HFFc6 (cell line): ENCODE data around the gene ADORA2A. TPM values are rescaled to one million over a fixed set of nuclear protein-coding genes. Genes with fewer than 3 reads are reported as not detected.

Source experiments
- DNase-seq: peaks from one replicate; pipeline ENCODE4 v3.0.0-alpha.2; 2018
- H3K27ac Mint-ChIP-seq: 2 replicates; pipeline ENCODE4 v1.8.0; 2020; ENCODE audit warnings: mild to moderate bottlenecking, mixed read lengths
- H3K27me3 Mint-ChIP-seq: 2 replicates; pipeline ENCODE4 v1.8.0; 2021; ENCODE audit warnings: mild to moderate bottlenecking, moderate library complexity, mixed read lengths; ENCODE audit not compliant: insufficient read depth
- H3K36me3 Mint-ChIP-seq: 2 replicates; pipeline ENCODE4 v1.8.0; 2021; ENCODE audit warnings: low read depth, mixed read lengths
- H3K4me1 Mint-ChIP-seq: 2 replicates; pipeline ENCODE4 v1.8.0; 2020; ENCODE audit warnings: low read depth, mixed read lengths
- H3K4me3 Mint-ChIP-seq: 2 replicates; pipeline ENCODE4 v1.8.0; 2020; ENCODE audit warnings: mild to moderate bottlenecking, moderate library complexity, mixed read lengths
- H3K9me3 Mint-ChIP-seq: 2 replicates; pipeline ENCODE4 v1.8.0; 2020; ENCODE audit warnings: mild to moderate bottlenecking, mixed read lengths
- total RNA-seq, 6 experiments: library from RNA; stranded (reverse); fragmentation: NEBNext Ultra II Directional; extraction: Animal tissue kit (Norgen Biotek cat#: 25700); gene quantifications; 2 replicates in 1 of 6; 3 replicates in 5 of 6; pipeline ENCODE4 v1.2.3, GENCODE V29; 2021
- TF ChIP-seq, protein P1 (sequence below): fragments of 200-600 bp; sonication (generic); IDR thresholded peaks from 2 replicates; pipeline ENCODE4 v1.5.0; 2021; ENCODE audit warnings: antibody characterized with exemption, mild to moderate bottlenecking

Gene ADORA2A
- total RNA-seq, 6 experiments from 2014 or later, result 1.1 to 2.9 (median 1.4) TPM

DNA sequence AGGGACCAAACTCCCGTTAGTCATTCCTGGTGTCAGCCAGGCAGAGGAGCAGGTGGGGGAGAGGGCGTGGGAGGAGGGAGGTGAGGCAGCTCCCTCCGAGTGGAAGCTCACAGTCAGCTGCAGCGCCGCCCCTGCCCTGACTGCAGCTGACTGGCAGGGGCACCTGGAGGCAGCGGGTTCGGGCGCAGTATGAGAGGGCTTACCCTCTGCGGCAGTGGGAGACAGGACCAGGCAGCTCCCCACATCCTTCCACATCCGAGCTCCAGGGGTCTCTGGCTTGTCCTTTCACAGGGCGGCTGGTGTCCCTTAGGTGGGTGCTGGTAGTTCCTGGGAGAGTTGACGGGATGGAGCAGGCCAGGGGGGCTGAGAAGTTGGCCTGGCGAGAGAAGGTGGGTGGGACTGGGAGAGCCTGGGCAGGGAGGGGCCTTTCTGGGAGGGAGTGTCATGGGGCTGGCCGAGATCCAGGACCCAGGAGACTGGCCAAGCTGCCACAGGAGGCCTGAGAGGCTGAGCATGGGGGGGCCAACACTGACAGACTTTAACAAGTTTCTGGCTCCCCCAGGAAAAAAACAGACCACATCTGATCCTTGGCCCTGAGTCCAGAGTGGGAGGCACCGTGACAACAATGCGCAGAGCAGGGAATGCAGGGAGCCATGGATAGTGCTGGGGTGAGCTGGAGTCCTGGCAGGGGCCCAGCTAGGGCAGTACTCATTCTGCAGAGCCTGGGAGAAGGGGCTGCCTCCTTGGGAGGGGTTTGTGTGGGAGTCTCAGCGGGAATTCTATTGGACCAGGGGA, 4.9 kb downstream of the ADORA2A start:
- Mint-ChIP-seq H3K27me3 (no peaks in the 10 kb centered on the region; the same call in none of the 2 replicates), H3K4me1 (peaks cover 61% of the 10 kb centered on the region), H3K4me3 (no peak overlapping the region), H3K27ac (no peak overlapping the region), H3K36me3 (no peaks in the 10 kb centered on the region), H3K9me3 (no peaks in the 10 kb centered on the region)
- no peak for DNase-seq
- TF ChIP-seq, protein P1, sequence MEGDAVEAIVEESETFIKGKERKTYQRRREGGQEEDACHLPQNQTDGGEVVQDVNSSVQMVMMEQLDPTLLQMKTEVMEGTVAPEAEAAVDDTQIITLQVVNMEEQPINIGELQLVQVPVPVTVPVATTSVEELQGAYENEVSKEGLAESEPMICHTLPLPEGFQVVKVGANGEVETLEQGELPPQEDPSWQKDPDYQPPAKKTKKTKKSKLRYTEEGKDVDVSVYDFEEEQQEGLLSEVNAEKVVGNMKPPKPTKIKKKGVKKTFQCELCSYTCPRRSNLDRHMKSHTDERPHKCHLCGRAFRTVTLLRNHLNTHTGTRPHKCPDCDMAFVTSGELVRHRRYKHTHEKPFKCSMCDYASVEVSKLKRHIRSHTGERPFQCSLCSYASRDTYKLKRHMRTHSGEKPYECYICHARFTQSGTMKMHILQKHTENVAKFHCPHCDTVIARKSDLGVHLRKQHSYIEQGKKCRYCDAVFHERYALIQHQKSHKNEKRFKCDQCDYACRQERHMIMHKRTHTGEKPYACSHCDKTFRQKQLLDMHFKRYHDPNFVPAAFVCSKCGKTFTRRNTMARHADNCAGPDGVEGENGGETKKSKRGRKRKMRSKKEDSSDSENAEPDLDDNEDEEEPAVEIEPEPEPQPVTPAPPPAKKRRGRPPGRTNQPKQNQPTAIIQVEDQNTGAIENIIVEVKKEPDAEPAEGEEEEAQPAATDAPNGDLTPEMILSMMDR, result no peak

DNA sequence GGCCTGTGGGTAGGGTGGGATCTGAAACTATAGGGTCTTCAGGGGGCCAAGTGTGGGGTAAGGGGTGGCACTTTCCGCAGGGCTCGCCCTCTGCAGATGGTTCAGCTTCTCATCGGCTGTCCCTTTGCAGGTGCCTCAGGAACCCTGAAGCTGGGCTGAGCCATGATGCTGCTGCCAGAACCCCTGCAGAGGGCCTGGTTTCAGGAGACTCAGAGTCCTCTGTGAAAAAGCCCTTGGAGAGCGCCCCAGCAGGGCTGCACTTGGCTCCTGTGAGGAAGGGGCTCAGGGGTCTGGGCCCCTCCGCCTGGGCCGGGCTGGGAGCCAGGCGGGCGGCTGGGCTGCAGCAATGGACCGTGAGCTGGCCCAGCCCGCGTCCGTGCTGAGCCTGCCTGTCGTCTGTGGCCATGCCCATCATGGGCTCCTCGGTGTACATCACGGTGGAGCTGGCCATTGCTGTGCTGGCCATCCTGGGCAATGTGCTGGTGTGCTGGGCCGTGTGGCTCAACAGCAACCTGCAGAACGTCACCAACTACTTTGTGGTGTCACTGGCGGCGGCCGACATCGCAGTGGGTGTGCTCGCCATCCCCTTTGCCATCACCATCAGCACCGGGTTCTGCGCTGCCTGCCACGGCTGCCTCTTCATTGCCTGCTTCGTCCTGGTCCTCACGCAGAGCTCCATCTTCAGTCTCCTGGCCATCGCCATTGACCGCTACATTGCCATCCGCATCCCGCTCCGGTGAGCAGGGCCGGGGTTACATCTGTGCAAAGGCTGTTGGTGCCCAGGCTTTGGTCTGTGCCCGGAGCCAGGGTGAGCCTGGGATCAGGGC, 5.8 kb downstream of the ADORA2A start:
- no peak for DNase-seq
- H3K36me3 Mint-ChIP-seq, result no peaks in the 10 kb centered on the region
- no peak overlapping the region for H3K4me3 Mint-ChIP-seq
- H3K27me3 Mint-ChIP-seq, result no peaks in the 10 kb centered on the region; the same call in 1 of the 2 replicates
- TF ChIP-seq, protein P1, result no peak
- peak overlapping the region; percentile 37; the same call in 1 of the 2 replicates for H3K27ac Mint-ChIP-seq
- H3K9me3 Mint-ChIP-seq, result no peaks in the 10 kb centered on the region
- peaks cover 70% of the 10 kb centered on the region for H3K4me1 Mint-ChIP-seq

DNA sequence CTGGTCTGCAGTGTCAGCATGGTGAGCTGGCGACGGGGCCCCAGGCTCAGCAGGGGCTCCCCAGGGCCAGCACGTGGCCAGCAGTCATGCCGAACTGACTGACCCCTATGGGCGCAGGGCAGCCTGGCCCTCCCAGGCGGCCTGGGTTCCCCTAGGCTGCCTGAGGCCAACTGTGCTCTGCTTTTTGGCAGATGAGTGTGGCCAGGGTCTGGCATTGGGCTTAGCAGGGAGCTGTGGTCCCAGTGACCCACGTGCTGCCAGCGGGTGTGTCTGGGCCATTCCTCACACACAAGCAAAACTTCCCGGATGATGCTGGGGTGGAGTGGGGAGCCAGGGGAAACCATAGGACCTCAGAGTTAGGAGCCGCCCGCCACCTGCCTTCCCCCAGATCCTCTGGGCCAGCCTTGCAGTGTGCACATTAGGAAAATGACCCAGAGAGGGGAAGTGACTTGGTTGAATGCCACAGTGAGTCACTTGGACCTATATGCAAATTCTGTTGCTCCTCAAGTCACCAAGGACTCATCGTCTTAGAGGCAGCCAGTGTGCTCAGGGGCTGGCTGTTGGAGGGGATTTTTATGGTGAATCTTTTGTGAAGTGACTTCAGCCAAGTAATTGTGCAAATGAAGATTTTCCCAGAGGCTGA, 6.5 kb downstream of the ADORA2A start:
- Mint-ChIP-seq H3K36me3 (no peaks in the 10 kb centered on the region), H3K27me3 (no peaks in the 10 kb centered on the region; the same call in 1 of the 2 replicates), H3K27ac (peak overlapping the region; percentile 87), H3K4me3 (peak overlapping the region; percentile 33), H3K4me1 (peaks cover 72% of the 10 kb centered on the region), H3K9me3 (no peaks in the 10 kb centered on the region)
- peak; percentile 60 for DNase-seq
- TF ChIP-seq, protein P1, result no peak

DNA sequence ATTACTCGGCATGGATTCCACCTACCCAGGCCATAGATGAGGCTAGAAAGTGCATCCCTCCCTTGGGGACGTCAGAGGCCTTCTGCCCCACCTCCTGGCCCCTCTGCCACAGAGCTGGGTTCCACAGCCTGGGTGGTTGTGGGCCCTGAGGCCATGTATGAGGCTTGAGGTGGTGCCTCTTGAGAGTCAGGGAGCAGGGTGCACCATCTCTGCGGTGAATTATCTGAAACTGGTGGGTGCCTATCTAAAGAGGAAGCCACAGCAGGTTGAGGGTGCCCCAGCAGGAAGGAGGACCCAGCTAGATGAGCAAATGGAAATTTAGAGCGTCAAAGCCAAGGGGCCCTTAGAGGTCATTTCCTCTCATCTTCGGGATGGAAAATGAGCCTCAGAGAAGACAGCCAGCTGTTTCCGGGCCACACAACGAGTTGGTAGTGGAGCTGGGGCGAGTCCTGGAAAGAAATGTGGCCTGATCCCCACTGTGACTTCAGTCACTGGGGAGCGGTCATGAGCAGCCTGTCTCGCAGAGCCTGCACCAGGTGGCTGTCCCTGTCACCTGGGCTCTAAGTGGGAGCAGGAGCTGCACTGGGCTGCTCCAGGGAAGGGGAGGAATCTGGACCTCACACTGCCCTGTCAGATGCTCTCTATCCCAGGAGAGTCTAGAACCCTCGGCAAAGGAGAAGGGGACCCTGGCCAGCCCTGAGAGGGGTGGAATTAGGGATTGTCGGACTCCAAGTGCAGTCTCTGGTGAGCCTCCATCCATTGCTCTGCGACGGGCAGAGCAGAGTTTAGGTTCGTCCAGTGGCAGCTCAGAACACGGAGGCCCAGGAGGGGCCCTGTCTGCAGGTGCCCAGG, 7.3 kb downstream of the ADORA2A start:
- no peaks in the 10 kb centered on the region for H3K9me3 Mint-ChIP-seq
- peak overlapping the region; percentile 87 for H3K27ac Mint-ChIP-seq
- no peak for DNase-seq
- TF ChIP-seq, protein P1, result no peak
- no peaks in the 10 kb centered on the region for H3K36me3 Mint-ChIP-seq
- H3K4me1 Mint-ChIP-seq, result peaks cover 65% of the 10 kb centered on the region
- H3K4me3 Mint-ChIP-seq, result peak overlapping the region; percentile 33
- no peaks in the 10 kb centered on the region; the same call in 1 of the 2 replicates for H3K27me3 Mint-ChIP-seq

DNA sequence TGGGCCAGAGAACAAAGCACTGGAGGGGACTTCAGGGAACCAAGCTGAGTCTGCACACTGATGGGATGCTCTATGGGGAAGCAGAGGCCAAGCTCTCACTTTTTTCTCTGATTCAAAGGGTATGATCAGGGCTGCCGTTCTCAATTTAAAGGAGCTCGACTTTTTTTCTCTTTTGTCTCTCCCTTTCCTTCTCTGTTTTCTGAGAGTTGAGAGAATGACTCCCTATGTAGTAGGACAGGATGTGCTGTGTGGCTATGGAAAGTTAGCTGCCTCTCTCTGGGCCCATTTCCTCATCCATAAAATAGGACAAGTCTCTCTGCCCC, 7.9 kb downstream of the ADORA2A start:
- Mint-ChIP-seq H3K4me1 (peaks cover 60% of the 10 kb centered on the region), H3K27ac (peak overlapping the region; percentile 89), H3K36me3 (no peaks in the 10 kb centered on the region), H3K9me3 (no peaks in the 10 kb centered on the region), H3K4me3 (no peak overlapping the region), H3K27me3 (no peaks in the 10 kb centered on the region; the same call in 1 of the 2 replicates)
- TF ChIP-seq, protein P1, result no peak
- DNase-seq, result no peak
